Mucosa of stomach (tissue), 1 donor: ENCODE data around the gene NME9.

Experiments
- H3K27me3 ChIP-seq: one replicate; pipeline ENCODE4 v1.7.0; 2013; ENCODE audit warnings: mild to moderate bottlenecking, low read length; ENCODE audit not compliant: control insufficient read depth, insufficient read depth
- H3K36me3 ChIP-seq: one replicate; pipeline ENCODE4 v1.7.0; 2013; ENCODE audit warnings: low read length; ENCODE audit not compliant: control insufficient read depth, insufficient read depth
- H3K4me1 ChIP-seq: one replicate; pipeline ENCODE4 v1.7.0; 2013; ENCODE audit warnings: mild to moderate bottlenecking, low read length; ENCODE audit not compliant: control insufficient read depth, insufficient read depth
- H3K4me3 ChIP-seq: one replicate; pipeline ENCODE4 v1.7.0; 2013; ENCODE audit warnings: low read length
- H3K9ac ChIP-seq: one replicate; pipeline ENCODE4 v1.7.0; 2013; ENCODE audit warnings: mild to moderate bottlenecking, low read length, moderate library complexity
- H3K9me3 ChIP-seq: one replicate; pipeline ENCODE4 v1.7.0; 2013; ENCODE audit warnings: mild to moderate bottlenecking, low read length, moderate library complexity; ENCODE audit not compliant: control insufficient read depth
- donor health status: Pancreatic carcinoma.

NME9 gene

DNA sequence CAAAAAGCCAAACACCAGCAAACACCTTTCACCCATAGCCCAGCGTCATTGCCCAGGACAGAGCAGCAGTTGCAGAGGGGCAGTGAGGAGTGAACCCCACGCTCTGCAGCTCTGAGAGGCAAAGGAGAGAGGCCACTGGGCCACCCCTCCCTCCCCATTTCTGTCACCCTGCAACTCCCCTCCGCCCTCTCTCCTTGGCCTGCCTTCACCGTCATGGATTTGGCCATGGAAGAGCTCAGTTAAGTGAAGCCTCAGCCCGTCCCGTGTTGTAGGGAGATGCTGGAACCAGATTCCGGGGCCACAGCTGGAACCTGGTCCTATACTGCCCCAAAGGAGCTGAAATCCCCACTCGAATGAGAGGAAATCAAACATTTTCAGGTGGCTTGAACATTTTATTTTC is 40.7 kb upstream of the NME9 start:
- Histone ChIP-seq H3K27me3 (no peaks in the 10 kb centered on the region), H3K9ac (no peak overlapping the region), H3K36me3 (no peaks in the 10 kb centered on the region), H3K9me3 (no peaks in the 10 kb centered on the region), H3K4me1 (no peaks in the 10 kb centered on the region), H3K4me3 (no peak overlapping the region)

- H3K9me3 ChIP-seq, result no peaks in the 10 kb centered on the region
- H3K36me3 ChIP-seq, result no peaks in the 10 kb centered on the region
- no peak overlapping the region for H3K9ac ChIP-seq
- no peaks in the 10 kb centered on the region for H3K4me1 ChIP-seq
- no peak overlapping the region for H3K4me3 ChIP-seq
- no peaks in the 10 kb centered on the region for H3K27me3 ChIP-seq
Observed at GRCh38 chr3:138369151-138369900, 39.7 kb upstream of the NME9 start.

- Histone ChIP-seq H3K4me3 (no peak overlapping the region), H3K27me3 (no peaks in the 10 kb centered on the region), H3K36me3 (no peaks in the 10 kb centered on the region), H3K9ac (no peak overlapping the region), H3K9me3 (no peaks in the 10 kb centered on the region), H3K4me1 (no peaks in the 10 kb centered on the region)
Observed at GRCh38 chr3:138367911-138368310, 38.3 kb upstream of the NME9 start.

DNA sequence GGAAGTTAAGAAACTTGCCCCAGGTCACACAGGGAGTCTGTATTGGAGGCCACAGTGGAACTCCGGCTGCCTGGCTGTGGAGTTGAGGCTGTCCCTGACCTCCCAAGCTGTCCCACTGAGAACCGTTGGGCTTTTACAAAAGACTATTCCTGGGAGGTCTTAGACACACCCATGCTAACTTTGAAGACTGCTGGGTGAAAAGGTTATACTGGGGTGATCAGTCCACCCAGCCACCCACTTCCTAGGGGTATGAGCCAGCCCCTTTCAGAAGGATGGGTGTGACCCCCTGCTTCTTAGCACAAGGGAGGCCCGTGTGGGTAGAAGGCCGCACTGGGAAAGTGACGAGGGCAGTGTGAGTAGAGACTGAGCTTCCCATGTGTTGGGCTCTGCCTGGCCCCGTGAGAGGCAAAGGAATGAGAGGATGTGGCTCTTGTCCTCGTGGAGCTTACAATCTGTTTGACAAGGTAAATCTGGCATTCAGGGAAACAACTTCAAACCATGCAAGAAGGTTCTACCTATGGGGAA is 37.7 kb upstream of the NME9 start:
- no peaks in the 10 kb centered on the region for H3K36me3 ChIP-seq
- H3K4me1 ChIP-seq, result no peaks in the 10 kb centered on the region
- no peak overlapping the region for H3K9ac ChIP-seq
- H3K9me3 ChIP-seq, result no peaks in the 10 kb centered on the region
- no peak overlapping the region for H3K4me3 ChIP-seq
- H3K27me3 ChIP-seq, result no peaks in the 10 kb centered on the region

DNA sequence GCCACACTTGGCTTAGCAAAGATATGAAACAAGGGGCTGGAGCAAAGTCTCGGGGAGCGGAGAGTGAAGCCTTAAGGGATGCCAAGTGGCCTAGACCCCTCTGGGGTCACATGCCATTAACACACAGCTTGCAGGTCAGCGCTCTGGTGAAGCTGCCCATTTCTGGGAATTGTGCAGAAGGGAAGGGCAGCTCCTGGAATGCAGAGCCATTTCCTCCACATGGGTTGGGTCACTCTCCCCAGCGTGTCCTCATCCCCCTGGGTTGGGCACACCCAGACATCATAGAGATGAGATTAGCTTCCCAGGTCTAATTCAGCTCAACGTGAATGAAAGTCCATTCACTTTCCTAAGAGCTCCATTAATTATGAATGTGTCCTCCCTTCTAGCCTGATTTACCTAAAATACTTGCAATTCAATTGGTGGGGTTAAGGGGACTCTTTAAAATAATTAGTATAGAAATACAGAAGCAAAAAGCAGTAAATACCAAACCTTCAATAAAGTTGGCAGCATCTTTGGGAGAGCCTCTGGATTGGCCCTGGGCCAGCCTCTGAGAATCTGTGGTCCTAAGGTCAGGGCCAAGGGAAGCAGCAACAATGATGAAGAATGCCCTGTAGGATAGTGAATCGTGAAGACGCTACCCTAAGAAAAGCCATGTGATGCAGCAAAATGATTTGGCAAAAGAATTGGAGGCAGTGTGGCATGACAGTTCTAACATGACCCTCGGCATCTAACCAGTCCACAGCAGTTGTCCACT is 36.5 kb upstream of the NME9 start:
- Histone ChIP-seq H3K4me3 (no peak overlapping the region), H3K27me3 (no peaks in the 10 kb centered on the region), H3K36me3 (no peaks in the 10 kb centered on the region), H3K9me3 (no peaks in the 10 kb centered on the region), H3K4me1 (no peaks in the 10 kb centered on the region), H3K9ac (no peak overlapping the region)

GRCh38 chr3:138365253-138365555 is 35.6 kb upstream of the NME9 start:
- Histone ChIP-seq H3K9me3 (no peaks in the 10 kb centered on the region), H3K36me3 (no peaks in the 10 kb centered on the region), H3K4me1 (no peaks in the 10 kb centered on the region), H3K4me3 (no peak overlapping the region), H3K27me3 (no peaks in the 10 kb centered on the region), H3K9ac (no peak overlapping the region)

DNA sequence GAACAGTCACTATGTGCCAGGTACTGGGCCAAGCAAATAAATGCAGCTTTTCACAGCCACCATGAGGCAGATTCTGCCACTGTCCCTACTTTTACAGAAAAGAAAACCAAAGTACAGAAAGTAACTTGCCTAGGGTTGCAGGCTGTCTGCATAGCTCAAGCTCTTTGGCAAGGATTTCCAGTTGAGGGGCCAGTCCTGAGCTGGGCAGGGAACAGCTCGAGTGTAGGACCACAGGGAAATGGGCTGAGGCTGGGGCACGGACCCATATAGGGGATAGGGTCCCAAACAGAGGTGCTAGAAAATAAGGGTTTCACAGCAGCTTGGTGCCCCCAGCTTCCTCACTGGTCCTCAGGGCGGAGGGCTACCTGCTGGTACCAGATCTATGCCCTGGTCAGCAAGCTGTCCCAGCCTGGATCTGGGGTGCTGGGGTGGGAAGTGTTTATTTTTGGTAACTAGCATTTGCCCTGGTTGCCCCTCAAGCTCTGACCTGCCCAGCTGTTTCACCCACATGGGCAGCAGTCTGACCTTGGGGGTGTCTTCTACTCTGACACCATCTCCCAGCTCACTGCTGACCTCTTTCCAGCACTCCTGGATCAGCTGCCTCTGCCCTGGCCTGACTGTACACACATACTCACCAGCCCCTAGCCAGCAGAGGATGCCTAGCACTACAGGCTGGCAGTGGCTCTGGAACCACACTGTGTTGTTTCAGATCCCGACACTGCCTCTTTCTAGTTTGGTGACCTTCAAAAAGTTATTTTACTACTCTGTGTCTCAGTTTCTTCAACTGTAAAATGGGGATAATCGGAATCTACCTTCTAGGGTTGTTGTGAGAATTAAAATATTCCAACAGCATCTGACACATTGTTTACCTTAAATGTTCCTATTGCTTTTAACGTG is 35.0 kb upstream of the NME9 start:
- Histone ChIP-seq H3K4me3 (no peak overlapping the region), H3K36me3 (no peaks in the 10 kb centered on the region), H3K9ac (no peak overlapping the region), H3K27me3 (no peaks in the 10 kb centered on the region), H3K9me3 (no peaks in the 10 kb centered on the region), H3K4me1 (no peaks in the 10 kb centered on the region)

DNA sequence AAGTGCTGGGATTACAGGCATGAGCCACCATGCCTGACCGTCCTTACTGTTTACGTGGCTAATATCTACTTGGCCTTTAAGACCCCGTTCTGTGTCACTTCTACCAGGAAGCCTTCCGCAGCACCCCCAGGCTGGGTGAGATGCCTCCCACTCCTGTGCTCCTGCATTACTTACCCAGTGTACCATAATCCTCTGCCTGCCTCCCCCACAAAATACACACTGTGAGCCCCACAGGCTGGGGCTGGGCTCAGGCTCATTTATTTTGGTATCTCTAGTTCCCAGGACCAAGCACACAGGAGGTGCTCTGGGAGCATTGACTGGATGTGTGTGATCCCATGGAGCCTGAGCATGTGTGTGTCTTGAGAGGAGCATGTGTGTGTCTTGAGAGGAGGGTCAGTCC is 33.7 kb upstream of the NME9 start:
- H3K9me3 ChIP-seq, result no peaks in the 10 kb centered on the region
- no peak overlapping the region for H3K9ac ChIP-seq
- H3K4me3 ChIP-seq, result no peak overlapping the region
- no peaks in the 10 kb centered on the region for H3K27me3 ChIP-seq
- no peaks in the 10 kb centered on the region for H3K4me1 ChIP-seq
- no peaks in the 10 kb centered on the region for H3K36me3 ChIP-seq

- Histone ChIP-seq H3K4me3 (no peak overlapping the region), H3K36me3 (no peaks in the 10 kb centered on the region), H3K27me3 (no peaks in the 10 kb centered on the region), H3K9me3 (no peaks in the 10 kb centered on the region), H3K4me1 (no peaks in the 10 kb centered on the region), H3K9ac (no peak overlapping the region)
Observed at GRCh38 chr3:138362538-138362937, 32.9 kb upstream of the NME9 start.

GRCh38 chr3:138361561-138361971 is 31.9 kb upstream of the NME9 start:
- H3K9ac ChIP-seq, result no peak overlapping the region
- H3K4me1 ChIP-seq, result no peaks in the 10 kb centered on the region

GRCh38 chr3:138360869-138361525 is 31.3 kb upstream of the NME9 start:
- Histone ChIP-seq H3K4me3 (no peak overlapping the region), H3K36me3 (no peaks in the 10 kb centered on the region), H3K9ac (no peak overlapping the region), H3K4me1 (no peaks in the 10 kb centered on the region), H3K27me3 (no peaks in the 10 kb centered on the region), H3K9me3 (no peaks in the 10 kb centered on the region)

More at GRCh38 chr3:138361561-138361971, 31.9 kb upstream of the NME9 start:
- H3K36me3 ChIP-seq, result no peaks in the 10 kb centered on the region
- no peaks in the 10 kb centered on the region for H3K9me3 ChIP-seq
- no peaks in the 10 kb centered on the region for H3K27me3 ChIP-seq
- H3K4me3 ChIP-seq, result no peak overlapping the region
